Heart left ventricle (tissue), 13 donors: Measurements from ENCODE around the gene NOSTRIN.

Source experiments
- POLR2A ChIP-seq, 2 donors: fragments of 450-650 bp; IDR thresholded peaks; one replicate each; pipeline ENCODE4 v1.6.1; 2017; ENCODE audit warnings: antibody characterized with exemption in 2 of 2, mild to moderate bottlenecking in 2 of 2, moderate library complexity in 2 of 2
- TF ChIP-seq, protein P1 (sequence below), 12 donors: fragments of 200-600 bp; sonication (generic) in 4 of 12; IDR thresholded peaks; one replicate each; pipeline versions ENCODE4 v1.5.0 to v1.8.0; 2018 to 2022; ENCODE audit warnings: antibody characterized with exemption in 12 of 12, mild to moderate bottlenecking in 5 of 12
- donor health status: ischemic (EF 13 %, LVEDD 7.1; RV severe dilation, severe dysfunction).
- donor health status: DM: no; HTN: yes; CAD: no.
- donor health status: DM: no; HTN: no; CAD: no.
- donor health status: ischemic (EF 25% LVEDD 6.9; RV normal size, moderate dysfunction).
- donor health status: ischemic (EF 25% LVEDD 5.7; RV mildly dilated, moderate dysfunction).
- donor health status: ischemic (EF 35%, LVEDD 5.7; RV mildly dilated, moderate dysfunction).
- donor health status: nonischemic (EF 11% LVEDD 7.7; RV severe dilation, severe dysfunction).
- donor health status: DM: yes; HTN: yes; CAD: no.
- donor health status: PGD.
- donor health status: ischemic (EF 29% LVEDD 5.4; RV normal size, mild dysfunction).
- donor health status: nonischemic (EF 23%, LVEDD 6.1; RV moderate dilation, normal function).

DNA sequence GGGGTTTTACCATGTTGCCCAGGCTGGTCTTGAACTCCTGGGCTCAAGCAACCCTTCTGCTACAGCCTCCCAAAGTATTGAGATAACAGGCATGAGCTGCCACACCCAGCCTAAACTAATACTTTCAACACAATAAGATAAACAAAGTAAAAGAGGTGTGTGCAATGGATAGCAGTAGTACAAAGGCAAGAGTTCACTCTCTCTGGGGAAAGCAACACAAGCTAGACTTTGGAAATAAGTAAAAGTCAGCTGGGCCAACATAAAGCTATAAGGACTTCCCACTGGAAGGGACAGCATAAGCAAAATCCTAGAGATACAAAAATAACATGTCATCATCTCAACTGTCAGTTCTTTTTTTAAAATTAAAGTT, 5.2 kb upstream of the NOSTRIN start:
- TF ChIP-seq, protein P1, sequence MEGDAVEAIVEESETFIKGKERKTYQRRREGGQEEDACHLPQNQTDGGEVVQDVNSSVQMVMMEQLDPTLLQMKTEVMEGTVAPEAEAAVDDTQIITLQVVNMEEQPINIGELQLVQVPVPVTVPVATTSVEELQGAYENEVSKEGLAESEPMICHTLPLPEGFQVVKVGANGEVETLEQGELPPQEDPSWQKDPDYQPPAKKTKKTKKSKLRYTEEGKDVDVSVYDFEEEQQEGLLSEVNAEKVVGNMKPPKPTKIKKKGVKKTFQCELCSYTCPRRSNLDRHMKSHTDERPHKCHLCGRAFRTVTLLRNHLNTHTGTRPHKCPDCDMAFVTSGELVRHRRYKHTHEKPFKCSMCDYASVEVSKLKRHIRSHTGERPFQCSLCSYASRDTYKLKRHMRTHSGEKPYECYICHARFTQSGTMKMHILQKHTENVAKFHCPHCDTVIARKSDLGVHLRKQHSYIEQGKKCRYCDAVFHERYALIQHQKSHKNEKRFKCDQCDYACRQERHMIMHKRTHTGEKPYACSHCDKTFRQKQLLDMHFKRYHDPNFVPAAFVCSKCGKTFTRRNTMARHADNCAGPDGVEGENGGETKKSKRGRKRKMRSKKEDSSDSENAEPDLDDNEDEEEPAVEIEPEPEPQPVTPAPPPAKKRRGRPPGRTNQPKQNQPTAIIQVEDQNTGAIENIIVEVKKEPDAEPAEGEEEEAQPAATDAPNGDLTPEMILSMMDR (IDR thresholded peaks at IDR 0.05), result no peak
- TF ChIP-seq POLR2A (IDR thresholded peaks at IDR 0.05), result no peak
